Mesendoderm (in vitro differentiated cells): Measurements from ENCODE around the gene OBSCN.

Experiments used
- DNase-seq: peaks from one replicate; pipeline ENCODE4 v3.0.0; 2013
- H2AK5ac ChIP-seq: 2 replicates; pipeline ENCODE4 v1.6.1; 2013; ENCODE audit warnings: low read length, inconsistent platforms
- H2BK120ac ChIP-seq: 2 replicates; pipeline ENCODE4 v1.6.1; 2013; ENCODE audit warnings: low read depth, mild to moderate bottlenecking, low read length, moderate library complexity, mixed read lengths
- H2BK15ac ChIP-seq: replicated peaks from 2 replicates; pipeline ENCODE4 v1.6.1; 2013; ENCODE audit warnings: low read depth, mild to moderate bottlenecking, moderate library complexity
- H2BK5ac ChIP-seq: 2 replicates; pipeline ENCODE4 v1.6.1; 2013; ENCODE audit warnings: low read length, inconsistent platforms
- H3K18ac ChIP-seq: 2 replicates; pipeline ENCODE4 v1.6.1; 2013; ENCODE audit warnings: mild to moderate bottlenecking, low read length, mixed read lengths
- H3K23ac ChIP-seq: one replicate; pipeline ENCODE4 v1.6.1; 2013; ENCODE audit warnings: low read length
- H3K27ac ChIP-seq: 2 replicates; pipeline ENCODE4 v1.5.1; 2013; ENCODE audit warnings: low read depth, mild to moderate bottlenecking, inconsistent platforms, low read length, moderate library complexity
- H3K27me3 ChIP-seq: 2 replicates; pipeline ENCODE4 v1.6.1; 2013; ENCODE audit warnings: low read length, control low read depth, mild to moderate bottlenecking, inconsistent platforms; ENCODE audit not compliant: insufficient read depth, poor library complexity
- H3K36me3 ChIP-seq: 2 replicates; pipeline ENCODE4 v1.6.1; 2013; ENCODE audit warnings: low read length, inconsistent platforms; ENCODE audit not compliant: control insufficient read depth, insufficient read depth
- H3K4ac ChIP-seq: one replicate; pipeline ENCODE4 v1.6.1; 2013; ENCODE audit warnings: low read depth, mild to moderate bottlenecking, low read length, moderate library complexity
- H3K4me1 ChIP-seq: 2 replicates; pipeline ENCODE4 v1.6.1; 2013; ENCODE audit warnings: low read depth, low read length, inconsistent platforms; ENCODE audit not compliant: control insufficient read depth
- H3K4me2 ChIP-seq: 2 replicates; pipeline ENCODE4 v1.6.1; 2013; ENCODE audit warnings: low read length
- H3K4me3 ChIP-seq: 2 replicates; pipeline ENCODE4 v1.5.1; 2013; ENCODE audit warnings: mild to moderate bottlenecking, low read length
- H3K56ac ChIP-seq: one replicate; pipeline ENCODE4 v1.6.1; 2013; ENCODE audit warnings: low read length
- H3K79me1 ChIP-seq: 2 replicates; pipeline ENCODE4 v1.6.1; 2013; ENCODE audit warnings: low read length, inconsistent platforms
- H3K79me2 ChIP-seq: 2 replicates; pipeline ENCODE4 v1.6.1; 2013; ENCODE audit warnings: mild to moderate bottlenecking, low read length; ENCODE audit not compliant: control insufficient read depth, insufficient read depth
- H3K9ac ChIP-seq: 2 replicates; pipeline ENCODE4 v1.6.1; 2013; ENCODE audit warnings: low read length, inconsistent platforms
- H4K5ac ChIP-seq: one replicate; pipeline ENCODE4 v1.6.1; 2013; ENCODE audit warnings: low read length
- H4K8ac ChIP-seq: one replicate; pipeline ENCODE4 v1.6.1; 2013; ENCODE audit warnings: low read depth, mild to moderate bottlenecking, control low read depth, low read length, moderate library complexity
- WGBS: extraction: QIAGEN DNeasy Blood & Tissue Kit; methylation state at CpG from one replicate; pipeline ENCODE4 v1.1.7; 2013; ENCODE audit warnings: low lambda C conversion rate, missing lambda C conversion rate; ENCODE audit not compliant: insufficient coverage; ENCODE audit errors: extremely low coverage; 5-methylcytosine and 5-hydroxymethylcytosine counted together

Gene OBSCN

DNA sequence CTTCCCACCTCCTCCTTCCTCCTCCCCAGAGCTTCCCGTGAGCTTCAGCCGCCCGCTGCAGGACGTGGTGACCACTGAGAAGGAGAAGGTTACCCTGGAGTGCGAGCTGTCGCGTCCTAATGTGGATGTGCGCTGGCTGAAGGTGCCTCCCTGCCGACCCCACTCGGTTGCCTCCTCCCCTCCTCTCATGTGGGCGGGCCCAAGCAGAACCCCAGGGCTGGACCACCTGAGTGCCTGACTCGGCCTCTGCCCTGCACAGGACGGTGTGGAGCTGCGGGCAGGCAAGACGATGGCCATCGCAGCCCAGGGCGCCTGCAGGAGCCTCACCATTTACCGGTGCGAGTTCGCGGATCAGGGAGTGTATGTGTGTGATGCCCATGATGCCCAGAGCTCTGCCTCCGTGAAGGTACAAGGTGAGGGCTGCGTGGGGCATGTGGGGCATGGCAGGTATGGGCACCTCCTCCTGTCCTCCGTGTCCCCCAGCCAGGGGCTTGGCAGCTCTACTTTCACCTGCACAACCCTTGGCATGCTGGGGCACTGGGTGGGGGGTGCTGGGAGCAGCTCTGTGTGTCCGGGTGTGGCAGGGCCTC, 69.2 kb downstream of the OBSCN start:
- H3K18ac ChIP-seq, result no peak overlapping the region

GRCh38 chr1:228277491-228278431, 69.9 kb downstream of the OBSCN start:
- no peak overlapping the region for H2AK5ac ChIP-seq
- H4K8ac ChIP-seq, result no peak overlapping the region
- H2BK120ac ChIP-seq, result no peak overlapping the region
- H2BK15ac ChIP-seq, result no peak overlapping the region
- H3K27me3 ChIP-seq, result no peaks in the 10 kb centered on the region
- H3K9ac ChIP-seq, result no peak overlapping the region
- peaks cover 4% of the 10 kb centered on the region for H3K36me3 ChIP-seq
- no CpG with 5 or more reads among the region's 36 CpGs for WGBS
- H3K56ac ChIP-seq, result no peak overlapping the region
- no peak overlapping the region for H3K4ac ChIP-seq
- no peak overlapping the region for H3K27ac ChIP-seq
- H3K79me1 ChIP-seq, result no peaks in the 10 kb centered on the region
- H3K79me2 ChIP-seq, result no peaks in the 10 kb centered on the region
- DNase-seq, result no peak
- no peak overlapping the region for H3K4me2 ChIP-seq
- H4K5ac ChIP-seq, result no peak overlapping the region
- H3K18ac ChIP-seq, result no peak overlapping the region
- H3K4me1 ChIP-seq, result peaks cover 2% of the 10 kb centered on the region
- H3K23ac ChIP-seq, result no peak overlapping the region
- H2BK5ac ChIP-seq, result no peak overlapping the region
- no peak overlapping the region for H3K4me3 ChIP-seq

More for the DNA sequence above, 69.2 kb downstream of the OBSCN start:
- no peak overlapping the region for H3K23ac ChIP-seq
- no peak overlapping the region for H4K8ac ChIP-seq
- no peak overlapping the region for H3K4me2 ChIP-seq
- H3K9ac ChIP-seq, result no peak overlapping the region
- WGBS, result no CpG with 5 or more reads among the region's 25 CpGs
- H3K4ac ChIP-seq, result no peak overlapping the region
- H4K5ac ChIP-seq, result no peak overlapping the region
- H3K27ac ChIP-seq, result no peak overlapping the region
- H2BK120ac ChIP-seq, result no peak overlapping the region
- H3K79me2 ChIP-seq, result no peaks in the 10 kb centered on the region
- no peak overlapping the region for H2BK5ac ChIP-seq
- no peaks in the 10 kb centered on the region for H3K27me3 ChIP-seq
- no peaks in the 10 kb centered on the region for H3K79me1 ChIP-seq
- H3K56ac ChIP-seq, result no peak overlapping the region
- no peak overlapping the region for H2BK15ac ChIP-seq
- no peak overlapping the region for H2AK5ac ChIP-seq
- H3K36me3 ChIP-seq, result peaks cover 4% of the 10 kb centered on the region
- H3K4me3 ChIP-seq, result no peak overlapping the region
- DNase-seq, result no peak
- H3K4me1 ChIP-seq, result peaks cover 2% of the 10 kb centered on the region

DNA sequence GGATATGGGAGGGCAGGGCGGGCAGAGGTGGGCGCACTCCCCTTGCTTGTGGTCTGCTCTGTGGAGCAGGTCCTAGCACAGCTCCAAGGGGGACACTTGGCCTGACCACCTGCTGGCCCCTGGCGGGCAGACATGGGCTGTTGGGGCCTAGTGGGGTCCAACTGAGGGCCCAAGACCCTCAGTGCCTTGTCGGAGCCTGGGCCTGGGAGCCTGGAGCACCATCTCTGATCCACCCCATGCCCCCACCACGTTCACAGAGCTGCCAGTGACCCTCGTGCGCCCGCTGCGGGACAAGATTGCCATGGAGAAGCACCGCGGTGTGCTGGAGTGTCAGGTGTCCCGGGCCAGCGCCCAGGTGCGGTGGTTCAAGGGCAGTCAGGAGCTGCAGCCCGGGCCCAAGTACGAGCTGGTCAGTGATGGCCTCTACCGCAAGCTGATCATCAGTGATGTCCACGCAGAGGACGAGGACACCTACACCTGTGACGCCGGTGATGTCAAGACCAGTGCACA, 70.6 kb downstream of the OBSCN start:
- no peak overlapping the region for H2AK5ac ChIP-seq
- no peak overlapping the region for H3K9ac ChIP-seq
- no peak overlapping the region for H3K27ac ChIP-seq
- H3K79me1 ChIP-seq, result no peaks in the 10 kb centered on the region
- no CpG with 5 or more reads among the region's 21 CpGs for WGBS
- H2BK120ac ChIP-seq, result no peak overlapping the region
- H3K4me1 ChIP-seq, result peaks cover 2% of the 10 kb centered on the region
- H3K23ac ChIP-seq, result no peak overlapping the region
- H3K4ac ChIP-seq, result no peak overlapping the region
- no peak overlapping the region for H3K4me3 ChIP-seq
- no peak overlapping the region for H3K56ac ChIP-seq
- H3K18ac ChIP-seq, result no peak overlapping the region
- no peak overlapping the region for H3K4me2 ChIP-seq
- no peaks in the 10 kb centered on the region for H3K79me2 ChIP-seq
- H4K5ac ChIP-seq, result no peak overlapping the region
- H3K27me3 ChIP-seq, result no peaks in the 10 kb centered on the region
- no peak overlapping the region for H2BK15ac ChIP-seq
- DNase-seq, result no peak
- H4K8ac ChIP-seq, result no peak overlapping the region
- peaks cover 6% of the 10 kb centered on the region for H3K36me3 ChIP-seq
- H2BK5ac ChIP-seq, result no peak overlapping the region

DNA sequence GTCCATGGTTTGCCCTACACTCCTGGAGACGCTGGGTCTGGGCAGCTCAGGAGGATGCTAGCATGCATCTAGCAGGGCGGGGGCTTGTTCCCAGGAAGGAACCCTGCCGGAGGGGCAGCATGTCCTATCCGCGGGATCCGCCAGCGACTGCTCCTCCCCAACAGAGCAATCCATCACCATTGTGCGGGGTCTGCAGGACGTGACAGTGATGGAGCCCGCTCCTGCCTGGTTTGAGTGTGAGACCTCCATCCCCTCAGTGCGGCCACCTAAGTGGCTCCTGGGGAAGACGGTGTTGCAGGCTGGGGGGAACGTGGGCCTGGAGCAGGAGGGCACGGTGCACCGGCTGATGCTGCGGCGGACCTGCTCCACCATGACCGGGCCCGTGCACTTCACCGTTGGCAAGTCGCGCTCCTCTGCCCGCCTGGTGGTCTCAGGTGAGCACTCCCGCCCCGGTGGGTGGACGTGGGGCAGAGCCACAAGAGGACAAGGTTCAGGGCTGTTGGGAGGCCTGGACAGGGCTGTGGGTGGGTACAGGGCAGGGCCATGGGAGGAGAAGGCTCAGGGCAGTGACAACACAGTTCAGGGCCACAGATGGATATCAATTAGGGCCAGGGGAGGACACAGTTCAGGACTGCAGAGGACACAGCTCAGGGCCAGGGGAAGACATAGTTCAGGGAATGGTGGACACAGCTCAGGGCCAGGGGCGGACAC, 71.3 kb downstream of the OBSCN start:
- no peak overlapping the region for H2BK15ac ChIP-seq
- no peak for DNase-seq

DNA sequence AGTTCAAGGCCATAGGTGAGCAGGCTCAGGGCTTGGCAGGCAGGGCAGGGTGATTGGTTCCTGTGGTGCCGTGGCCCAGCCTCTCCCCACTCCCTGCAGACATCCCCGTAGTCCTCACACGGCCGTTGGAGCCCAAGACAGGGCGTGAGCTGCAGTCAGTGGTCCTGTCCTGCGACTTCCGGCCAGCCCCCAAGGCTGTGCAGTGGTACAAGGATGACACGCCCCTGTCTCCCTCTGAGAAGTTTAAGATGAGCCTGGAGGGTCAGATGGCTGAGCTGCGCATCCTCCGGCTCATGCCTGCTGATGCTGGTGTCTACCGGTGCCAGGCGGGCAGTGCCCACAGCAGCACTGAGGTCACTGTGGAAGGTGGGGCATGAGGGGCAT, 71.9 kb downstream of the OBSCN start:
- no peak overlapping the region for H4K8ac ChIP-seq
- no peak overlapping the region for H3K56ac ChIP-seq
- no peak overlapping the region for H3K4me3 ChIP-seq
- H3K79me2 ChIP-seq, result no peaks in the 10 kb centered on the region
- no CpG with 5 or more reads among the region's 12 CpGs for WGBS
- H3K36me3 ChIP-seq, result peaks cover 6% of the 10 kb centered on the region
- no peak overlapping the region for H3K23ac ChIP-seq
- no peak overlapping the region for H2BK15ac ChIP-seq
- no peak overlapping the region for H2BK120ac ChIP-seq
- H3K27me3 ChIP-seq, result no peaks in the 10 kb centered on the region
- no peak for DNase-seq
- H2BK5ac ChIP-seq, result no peak overlapping the region
- H3K18ac ChIP-seq, result no peak overlapping the region
- no peak overlapping the region for H4K5ac ChIP-seq
- no peaks in the 10 kb centered on the region for H3K79me1 ChIP-seq
- H3K4ac ChIP-seq, result no peak overlapping the region
- H3K4me2 ChIP-seq, result no peak overlapping the region
- H2AK5ac ChIP-seq, result no peak overlapping the region
- no peak overlapping the region for H3K9ac ChIP-seq
- no peak overlapping the region for H3K27ac ChIP-seq
- peaks cover 2% of the 10 kb centered on the region for H3K4me1 ChIP-seq

More for the DNA sequence above, 71.3 kb downstream of the OBSCN start:
- Histone ChIP-seq H2BK120ac (no peak overlapping the region), H4K5ac (no peak overlapping the region), H2BK5ac (no peak overlapping the region), H3K4me1 (peaks cover 2% of the 10 kb centered on the region), H3K27me3 (no peaks in the 10 kb centered on the region), H3K23ac (no peak overlapping the region), H3K9ac (no peak overlapping the region), H3K56ac (no peak overlapping the region), H3K36me3 (peaks cover 6% of the 10 kb centered on the region), H3K27ac (no peak overlapping the region), H3K79me1 (no peaks in the 10 kb centered on the region), H4K8ac (no peak overlapping the region), H3K18ac (no peak overlapping the region), H3K4me3 (no peak overlapping the region), H3K4me2 (no peak overlapping the region), H3K4ac (no peak overlapping the region), H2AK5ac (no peak overlapping the region), H3K79me2 (no peaks in the 10 kb centered on the region)
- WGBS, result no CpG with 5 or more reads among the region's 27 CpGs
